ENCODE results near the gene ZNF462. TPM values are rescaled to one million over a fixed set of nuclear protein-coding genes. Genes with fewer than 3 reads are reported as not detected.

The ZNF462 gene
- total RNA-seq, 1 experiment from 2014 or later: 121 TPM

- TF ChIP-seq ZBTB43 (CRISPR knock-in tag; IDR thresholded peaks at IDR 0.05) (no peak), ZNF671 (CRISPR knock-in tag; IDR thresholded peaks at IDR 0.05) (no peak), ARID4B (CRISPR knock-in tag; IDR thresholded peaks at IDR 0.05; ENCODE audit: borderline replicate concordance) (no peak), GRHL2 (CRISPR knock-in tag; IDR thresholded peaks at IDR 0.05; ENCODE audit: insufficient replicate concordance, severe bottlenecking) (no peak)
Observed at GRCh38 chr9:106834888-106835287, 28.1 kb upstream of the ZNF462 start (continued).

- CTCF ChIA-PET: no interaction called here
- Mint-ChIP-seq H3K9me3 (peaks cover 17% of the 10 kb centered on the region), H3K27me3 (ENCODE audit: low read depth) (no peaks in the 10 kb centered on the region), H3K27ac (no peak overlapping the region), H3K4me3 (no peak overlapping the region), H3K36me3 (peaks cover 6% of the 10 kb centered on the region; the same call in 1 of the 2 replicates), H3K4me1 (peaks cover 3% of the 10 kb centered on the region; the same call in 1 of the 2 replicates)
- POLR2A ChIA-PET: no interaction called here
- DNase-seq (ENCODE audit: low spot score): no peak
- no peak for ATAC-seq
- TF ChIP-seq ZMAT4 (CRISPR knock-in tag; IDR thresholded peaks at IDR 0.05) (no peak), SOX15 (CRISPR knock-in tag; IDR thresholded peaks at IDR 0.05) (no peak)
Observed at GRCh38 chr9:106835840-106836239, 27.1 kb upstream of the ZNF462 start.

- Mint-ChIP-seq H3K27ac (no peak overlapping the region), H3K36me3 (no peaks in the 10 kb centered on the region), H3K4me1 (no peaks in the 10 kb centered on the region), H3K4me3 (no peak overlapping the region), H3K27me3 (ENCODE audit: low read depth) (no peaks in the 10 kb centered on the region), H3K9me3 (no peaks in the 10 kb centered on the region)
- DNase-seq (ENCODE audit: low spot score): no peak
- ATAC-seq: no peak
- TF ChIP-seq CTCF (IDR thresholded peaks at IDR 0.05): no peak
- no peak for TF ChIP-seq E2F1 (CRISPR knock-in tag; IDR thresholded peaks at IDR 0.05)
- no peak for TF ChIP-seq KAT7 (CRISPR knock-in tag; IDR thresholded peaks at IDR 0.05; ENCODE audit: borderline replicate concordance)
- TF ChIP-seq ZBTB21 (CRISPR knock-in tag; IDR thresholded peaks at IDR 0.05; ENCODE audit: borderline replicate concordance): no peak
- CTCF ChIA-PET: no interaction called here
- POLR2A ChIA-PET: no interaction called here
Observed at GRCh38 chr9:106843371-106843770, 19.6 kb upstream of the ZNF462 start.

- H3K36me3 Mint-ChIP-seq: no peaks in the 10 kb centered on the region
- H3K4me1 Mint-ChIP-seq: no peaks in the 10 kb centered on the region
- ATAC-seq: no peak
- H3K27ac Mint-ChIP-seq: no peak overlapping the region
- no peak for DNase-seq (ENCODE audit: low spot score)
- ChIA-PET CTCF (no interaction called here), POLR2A (no interaction called here)
- H3K27me3 Mint-ChIP-seq (ENCODE audit: low read depth): no peaks in the 10 kb centered on the region
- no peaks in the 10 kb centered on the region for H3K9me3 Mint-ChIP-seq
- H3K4me3 Mint-ChIP-seq: no peak overlapping the region
- no peak for TF ChIP-seq PRDM15 (CRISPR knock-in tag; IDR thresholded peaks at IDR 0.05)
- TF ChIP-seq RELA (CRISPR knock-in tag; IDR thresholded peaks at IDR 0.05; ENCODE audit: borderline replicate concordance): no peak
- TF ChIP-seq RORB (CRISPR knock-in tag; IDR thresholded peaks at IDR 0.05): no peak
- TF ChIP-seq JUN (CRISPR knock-in tag; IDR thresholded peaks at IDR 0.05): no peak
- TF ChIP-seq JAZF1 (CRISPR knock-in tag; IDR thresholded peaks at IDR 0.05): no peak
- no peak for TF ChIP-seq ATF2 (CRISPR knock-in tag; IDR thresholded peaks at IDR 0.05; ENCODE audit: borderline replicate concordance, low read depth)
- TF ChIP-seq GRHL2 (CRISPR knock-in tag; IDR thresholded peaks at IDR 0.05; ENCODE audit: insufficient replicate concordance, severe bottlenecking): no peak
Observed at GRCh38 chr9:106846307-106846706, 16.7 kb upstream of the ZNF462 start.
